ENCODE data around the gene VENTX. TPM values are rescaled to one million over a fixed set of nuclear protein-coding genes. Genes with fewer than 3 reads are reported as not detected.

The VENTX gene
- total RNA-seq, 1 experiment from 2014 or later: not detected

DNA sequence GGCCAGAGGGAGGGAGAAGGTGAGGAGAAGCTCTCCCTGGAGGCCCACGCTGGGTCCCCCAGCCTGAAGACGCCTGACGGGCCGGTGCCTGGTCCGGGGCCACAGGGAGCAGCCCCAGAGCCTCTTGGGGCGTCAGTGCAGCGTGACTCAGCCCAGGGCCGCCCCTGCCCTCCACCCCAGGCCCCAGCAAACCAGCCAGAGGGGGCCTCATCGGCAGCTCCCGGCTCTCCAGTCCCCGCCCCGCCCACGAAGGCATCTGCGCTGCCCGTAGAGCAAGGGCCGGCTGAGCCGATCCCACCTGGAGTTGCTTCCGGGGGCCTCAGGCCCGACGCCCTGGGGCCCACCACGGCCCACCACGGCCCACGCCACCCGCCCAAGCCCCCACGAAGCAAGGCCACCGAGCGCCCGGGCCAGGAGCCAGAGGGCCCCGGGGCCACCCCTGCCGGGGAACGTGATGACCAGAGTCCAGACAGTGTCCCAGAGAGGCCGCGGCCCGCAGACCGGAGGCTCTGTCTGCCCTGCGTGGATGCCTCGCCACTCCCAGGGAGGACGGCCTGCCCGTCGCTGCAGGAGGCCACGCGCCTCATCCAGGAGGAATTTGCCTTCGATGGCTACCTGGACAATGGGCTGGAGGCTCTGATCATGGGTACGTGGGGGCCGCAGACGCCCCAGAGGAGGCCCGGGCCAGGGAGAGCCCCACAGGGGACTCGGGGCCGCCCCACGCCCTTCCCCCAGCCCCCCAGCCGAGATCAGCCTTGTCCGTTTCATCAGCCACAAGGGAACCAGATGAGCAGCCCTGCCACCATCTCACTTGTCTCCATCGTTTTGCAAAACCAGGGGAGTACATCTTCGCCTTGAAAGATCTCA lies 38.8 kb upstream of the VENTX start:
- POLR2A ChIA-PET: no interaction called here
- Histone ChIP-seq H3K4me1 (ENCODE audit: control insufficient read depth, insufficient read depth, low read length) (no peaks in the 10 kb centered on the region), H3K27ac (ENCODE audit: low read length) (no peak overlapping the region), H3K27me3 (ENCODE audit: control insufficient read depth, insufficient read depth, low read length) (peaks cover 1% of the 10 kb centered on the region; the same call in 1 of the 2 replicates), H3K4me3 (ENCODE audit: low read depth in 2 of 2, low read length in 2 of 2) (no peak overlapping the region), H3K36me3 (ENCODE audit: control insufficient read depth, insufficient read depth, low read length) (no peaks in the 10 kb centered on the region), H3K9me3 (ENCODE audit: control insufficient read depth, insufficient read depth, low read depth, low read length) (no peaks in the 10 kb centered on the region)
- no TSS peak for BruUV-seq (replicated peaks)
- intact Hi-C loops (cut with micrococcal nuclease; ENCODE audit: unreplicated experiment) (no loop called here), in situ Hi-C loops (cut with HindIII; ENCODE audit: low pct_unique_long_range_greater_than_20kb, low sequenced_read_pairs) (no loop called here)
- DNase-seq (ENCODE audit: low read depth, low spot score) (no peak), ATAC-seq (no peak)
- TF ChIP-seq TCF7L2 (IDR thresholded peaks at IDR 0.05; ENCODE audit: low read depth, low read length) (no peak), SIN3A (IDR thresholded peaks at IDR 0.05; ENCODE audit: borderline replicate concordance, insufficient read depth, low read depth, low read length) (no peak), POLR2AphosphoS5 (IDR thresholded peaks at IDR 0.05; ENCODE audit: low read depth, low read length) (no peak)
- TF ChIP-seq, protein P1, sequence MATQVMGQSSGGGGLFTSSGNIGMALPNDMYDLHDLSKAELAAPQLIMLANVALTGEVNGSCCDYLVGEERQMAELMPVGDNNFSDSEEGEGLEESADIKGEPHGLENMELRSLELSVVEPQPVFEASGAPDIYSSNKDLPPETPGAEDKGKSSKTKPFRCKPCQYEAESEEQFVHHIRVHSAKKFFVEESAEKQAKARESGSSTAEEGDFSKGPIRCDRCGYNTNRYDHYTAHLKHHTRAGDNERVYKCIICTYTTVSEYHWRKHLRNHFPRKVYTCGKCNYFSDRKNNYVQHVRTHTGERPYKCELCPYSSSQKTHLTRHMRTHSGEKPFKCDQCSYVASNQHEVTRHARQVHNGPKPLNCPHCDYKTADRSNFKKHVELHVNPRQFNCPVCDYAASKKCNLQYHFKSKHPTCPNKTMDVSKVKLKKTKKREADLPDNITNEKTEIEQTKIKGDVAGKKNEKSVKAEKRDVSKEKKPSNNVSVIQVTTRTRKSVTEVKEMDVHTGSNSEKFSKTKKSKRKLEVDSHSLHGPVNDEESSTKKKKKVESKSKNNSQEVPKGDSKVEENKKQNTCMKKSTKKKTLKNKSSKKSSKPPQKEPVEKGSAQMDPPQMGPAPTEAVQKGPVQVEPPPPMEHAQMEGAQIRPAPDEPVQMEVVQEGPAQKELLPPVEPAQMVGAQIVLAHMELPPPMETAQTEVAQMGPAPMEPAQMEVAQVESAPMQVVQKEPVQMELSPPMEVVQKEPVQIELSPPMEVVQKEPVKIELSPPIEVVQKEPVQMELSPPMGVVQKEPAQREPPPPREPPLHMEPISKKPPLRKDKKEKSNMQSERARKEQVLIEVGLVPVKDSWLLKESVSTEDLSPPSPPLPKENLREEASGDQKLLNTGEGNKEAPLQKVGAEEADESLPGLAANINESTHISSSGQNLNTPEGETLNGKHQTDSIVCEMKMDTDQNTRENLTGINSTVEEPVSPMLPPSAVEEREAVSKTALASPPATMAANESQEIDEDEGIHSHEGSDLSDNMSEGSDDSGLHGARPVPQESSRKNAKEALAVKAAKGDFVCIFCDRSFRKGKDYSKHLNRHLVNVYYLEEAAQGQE (IDR thresholded peaks at IDR 0.05; ENCODE audit: insufficient read depth in 1 of 2, low read depth in 2 of 2, low read length in 1 of 2): no peak
- TF ChIP-seq, protein P2, sequence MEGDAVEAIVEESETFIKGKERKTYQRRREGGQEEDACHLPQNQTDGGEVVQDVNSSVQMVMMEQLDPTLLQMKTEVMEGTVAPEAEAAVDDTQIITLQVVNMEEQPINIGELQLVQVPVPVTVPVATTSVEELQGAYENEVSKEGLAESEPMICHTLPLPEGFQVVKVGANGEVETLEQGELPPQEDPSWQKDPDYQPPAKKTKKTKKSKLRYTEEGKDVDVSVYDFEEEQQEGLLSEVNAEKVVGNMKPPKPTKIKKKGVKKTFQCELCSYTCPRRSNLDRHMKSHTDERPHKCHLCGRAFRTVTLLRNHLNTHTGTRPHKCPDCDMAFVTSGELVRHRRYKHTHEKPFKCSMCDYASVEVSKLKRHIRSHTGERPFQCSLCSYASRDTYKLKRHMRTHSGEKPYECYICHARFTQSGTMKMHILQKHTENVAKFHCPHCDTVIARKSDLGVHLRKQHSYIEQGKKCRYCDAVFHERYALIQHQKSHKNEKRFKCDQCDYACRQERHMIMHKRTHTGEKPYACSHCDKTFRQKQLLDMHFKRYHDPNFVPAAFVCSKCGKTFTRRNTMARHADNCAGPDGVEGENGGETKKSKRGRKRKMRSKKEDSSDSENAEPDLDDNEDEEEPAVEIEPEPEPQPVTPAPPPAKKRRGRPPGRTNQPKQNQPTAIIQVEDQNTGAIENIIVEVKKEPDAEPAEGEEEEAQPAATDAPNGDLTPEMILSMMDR (IDR thresholded peaks at IDR 0.05): no peak
- CTCF ChIA-PET: no interaction called here

DNA sequence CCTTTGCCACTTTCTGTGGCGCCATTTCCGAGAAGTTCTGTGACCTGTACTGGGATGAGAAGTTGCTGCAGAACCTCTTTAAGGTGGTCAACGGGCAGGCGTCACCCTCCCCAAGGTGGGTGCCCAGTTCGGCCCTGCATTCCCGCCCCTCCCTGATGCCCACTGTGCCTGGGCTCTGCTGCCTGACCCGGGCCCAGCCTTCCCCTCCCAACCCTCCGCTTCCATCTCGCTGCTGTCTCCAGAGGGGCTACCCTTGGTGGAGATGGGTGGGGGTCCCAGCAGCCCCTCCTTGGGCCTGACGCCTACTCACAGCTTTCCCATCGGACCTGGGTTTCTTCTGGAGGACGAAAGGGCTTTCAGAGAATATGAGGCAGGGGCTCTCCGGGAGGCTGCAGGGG lies 38.2 kb upstream of the VENTX start:
- no peaks in the 10 kb centered on the region for H3K36me3 ChIP-seq (ENCODE audit: control insufficient read depth, insufficient read depth, low read length)
- POLR2A ChIA-PET: no interaction called here
- ATAC-seq: no peak
- H3K4me3 ChIP-seq (ENCODE audit: low read depth in 2 of 2, low read length in 2 of 2): no peak overlapping the region
- H3K4me1 ChIP-seq (ENCODE audit: control insufficient read depth, insufficient read depth, low read length): no peaks in the 10 kb centered on the region
- no peaks in the 10 kb centered on the region for H3K9me3 ChIP-seq (ENCODE audit: control insufficient read depth, insufficient read depth, low read depth, low read length)
- CTCF ChIA-PET: no interaction called here
- intact Hi-C loops (cut with micrococcal nuclease; ENCODE audit: unreplicated experiment) (no loop called here), in situ Hi-C loops (cut with HindIII; ENCODE audit: low pct_unique_long_range_greater_than_20kb, low sequenced_read_pairs) (no loop called here)
- TF ChIP-seq, protein P2 (IDR thresholded peaks at IDR 0.05): no peak
- no peak for TF ChIP-seq POLR2AphosphoS5 (IDR thresholded peaks at IDR 0.05; ENCODE audit: low read depth, low read length)
- TF ChIP-seq, protein P1 (IDR thresholded peaks at IDR 0.05; ENCODE audit: insufficient read depth in 1 of 2, low read depth in 2 of 2, low read length in 1 of 2): no peak
- no peak for TF ChIP-seq TCF7L2 (IDR thresholded peaks at IDR 0.05; ENCODE audit: low read depth, low read length)
- no peak for TF ChIP-seq SIN3A (IDR thresholded peaks at IDR 0.05; ENCODE audit: borderline replicate concordance, insufficient read depth, low read depth, low read length)
- no peaks in the 10 kb centered on the region for H3K27me3 ChIP-seq (ENCODE audit: control insufficient read depth, insufficient read depth, low read length)
- no peak for DNase-seq (ENCODE audit: low read depth, low spot score)
- BruUV-seq (replicated peaks): no TSS peak
- H3K27ac ChIP-seq (ENCODE audit: low read length): no peak overlapping the region

Measured in Panc1 (cell line).